HL-60 (cell line): ENCODE measurements around the gene BTBD16.

Experiments used
- DNase-seq, 2 experiments: peaks; one replicate each; pipeline ENCODE4 v3.0.0-alpha.2; 2010 to 2020; ENCODE audit warnings: low read depth in 1 of 2, low spot score in 1 of 2
- H3K27ac ChIP-seq: fragments of 250-450 bp; sonication (Bioruptor Pico); replicated peaks from 2 replicates; pipeline ENCODE4 v1.5.1; 2020; ENCODE audit warnings: mild to moderate bottlenecking, moderate library complexity
- H3K27me3 ChIP-seq: fragments of 250-450 bp; sonication (Bioruptor Pico); 2 replicates; pipeline ENCODE4 v1.5.1; 2021; ENCODE audit warnings: mild to moderate bottlenecking, moderate library complexity; ENCODE audit not compliant: insufficient read depth, poor library complexity, severe bottlenecking
- H3K4me3 ChIP-seq: replicated peaks from 2 replicates; pipeline ENCODE4 v1.5.1; 2011; ENCODE audit warnings: mild to moderate bottlenecking, control low read depth, low read length; ENCODE audit not compliant: insufficient read depth
- CTCF ChIP-seq: IDR thresholded peaks from one replicate; pipeline ENCODE4 v1.5.1; 2011; ENCODE audit warnings: low read length, control low read depth, inconsistent platforms; ENCODE audit not compliant: insufficient read depth
- GABPA ChIP-seq: IDR thresholded peaks from 2 replicates; pipeline ENCODE4 v1.6.1; 2012; ENCODE audit warnings: low read depth
- POLR2AphosphoS5 ChIP-seq: IDR thresholded peaks from 2 replicates; pipeline ENCODE4 v1.6.1; 2012; ENCODE audit warnings: low read depth
- SPI1 ChIP-seq: IDR thresholded peaks from 2 replicates; pipeline ENCODE4 v1.6.1; 2012; ENCODE audit warnings: low read depth, mild to moderate bottlenecking, borderline replicate concordance
- TF ChIP-seq, protein P1 (sequence below): IDR thresholded peaks from 2 replicates; pipeline ENCODE4 v1.6.1; 2012; ENCODE audit warnings: low read depth; ENCODE audit not compliant: insufficient replicate concordance

The BTBD16 gene

GRCh38 chr10:122387572-122387971 lies 116.5 kb downstream of the BTBD16 start:
- TF ChIP-seq GABPA, result no peak
- TF ChIP-seq SPI1, result no peak
- TF ChIP-seq CTCF, result no peak
- TF ChIP-seq POLR2AphosphoS5, result no peak
- TF ChIP-seq, protein P1, sequence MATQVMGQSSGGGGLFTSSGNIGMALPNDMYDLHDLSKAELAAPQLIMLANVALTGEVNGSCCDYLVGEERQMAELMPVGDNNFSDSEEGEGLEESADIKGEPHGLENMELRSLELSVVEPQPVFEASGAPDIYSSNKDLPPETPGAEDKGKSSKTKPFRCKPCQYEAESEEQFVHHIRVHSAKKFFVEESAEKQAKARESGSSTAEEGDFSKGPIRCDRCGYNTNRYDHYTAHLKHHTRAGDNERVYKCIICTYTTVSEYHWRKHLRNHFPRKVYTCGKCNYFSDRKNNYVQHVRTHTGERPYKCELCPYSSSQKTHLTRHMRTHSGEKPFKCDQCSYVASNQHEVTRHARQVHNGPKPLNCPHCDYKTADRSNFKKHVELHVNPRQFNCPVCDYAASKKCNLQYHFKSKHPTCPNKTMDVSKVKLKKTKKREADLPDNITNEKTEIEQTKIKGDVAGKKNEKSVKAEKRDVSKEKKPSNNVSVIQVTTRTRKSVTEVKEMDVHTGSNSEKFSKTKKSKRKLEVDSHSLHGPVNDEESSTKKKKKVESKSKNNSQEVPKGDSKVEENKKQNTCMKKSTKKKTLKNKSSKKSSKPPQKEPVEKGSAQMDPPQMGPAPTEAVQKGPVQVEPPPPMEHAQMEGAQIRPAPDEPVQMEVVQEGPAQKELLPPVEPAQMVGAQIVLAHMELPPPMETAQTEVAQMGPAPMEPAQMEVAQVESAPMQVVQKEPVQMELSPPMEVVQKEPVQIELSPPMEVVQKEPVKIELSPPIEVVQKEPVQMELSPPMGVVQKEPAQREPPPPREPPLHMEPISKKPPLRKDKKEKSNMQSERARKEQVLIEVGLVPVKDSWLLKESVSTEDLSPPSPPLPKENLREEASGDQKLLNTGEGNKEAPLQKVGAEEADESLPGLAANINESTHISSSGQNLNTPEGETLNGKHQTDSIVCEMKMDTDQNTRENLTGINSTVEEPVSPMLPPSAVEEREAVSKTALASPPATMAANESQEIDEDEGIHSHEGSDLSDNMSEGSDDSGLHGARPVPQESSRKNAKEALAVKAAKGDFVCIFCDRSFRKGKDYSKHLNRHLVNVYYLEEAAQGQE, result no peak
- DNase-seq, result no peak
- no peak overlapping the region for H3K27ac ChIP-seq

More at GRCh38 chr10:122387572-122387971, 116.5 kb downstream of the BTBD16 start:
- Histone ChIP-seq H3K4me3 (no peak overlapping the region), H3K27me3 (no peaks in the 10 kb centered on the region)
